Muscle of back (tissue), 11 donors: ENCODE data around the gene ABCF2. TPM values are rescaled to one million over a fixed set of nuclear protein-coding genes. Genes with fewer than 3 reads are reported as not detected.

Source experiments
- DNase-seq, 3 donors: peaks; one replicate each; pipeline versions ENCODE4 v3.0.0 to v3.0.0-alpha.2; 2013
- polyA plus RNA-seq, 10 donors: library from polyadenylated mRNA; unstranded; fragments of 120-200 nt; gene quantifications; one replicate each; pipeline ENCODE4 v1.2.1, GENCODE V29; 2013; ENCODE audit not compliant: insufficient read length in 10 of 10

ABCF2 gene
- polyA plus RNA-seq, 10 donors, result 13.2 to 23.8 (median 18.1) TPM

DNA sequence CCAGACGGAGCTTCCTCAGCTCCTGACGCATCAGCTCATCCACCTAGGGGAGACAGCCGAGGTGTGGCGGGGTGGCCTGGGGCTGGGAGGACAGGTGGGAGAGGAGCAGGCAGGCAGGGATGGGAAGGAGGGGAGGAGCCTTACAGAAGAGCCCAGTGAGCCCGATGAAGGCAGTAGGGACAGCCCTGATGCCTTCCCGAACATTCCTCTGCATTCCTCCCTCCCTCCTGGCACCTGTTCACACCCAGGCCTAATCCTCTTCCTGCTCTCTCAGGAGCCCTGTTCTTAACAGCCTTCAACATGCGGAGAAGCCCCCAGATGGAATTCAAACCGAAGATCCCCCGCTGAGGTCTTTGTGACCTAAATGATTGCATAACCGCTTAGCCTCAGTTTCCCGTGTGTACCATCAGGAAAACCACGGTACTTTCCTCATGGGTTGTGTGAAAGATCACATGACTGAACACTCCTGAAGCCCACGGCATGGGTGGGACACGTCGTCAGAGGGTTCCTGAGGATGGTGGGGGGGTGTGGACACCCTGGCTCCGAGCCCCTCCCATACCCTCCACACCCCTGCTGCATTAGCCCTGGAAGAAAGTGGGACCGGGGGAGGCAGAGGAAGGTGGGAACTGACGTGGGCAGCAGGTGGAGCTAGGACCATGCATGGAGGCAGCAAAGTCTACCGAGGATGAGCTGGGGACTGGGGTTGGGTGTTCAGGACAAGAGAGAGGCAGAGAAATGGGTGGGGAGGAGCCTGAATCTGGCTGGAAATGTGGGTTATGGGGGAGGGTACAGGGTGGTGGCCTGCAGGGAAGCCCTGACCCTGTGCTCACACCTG, 31.2 kb downstream of the ABCF2 start:
- no peak for DNase-seq

GRCh38 chr7:151194188-151194587, 32.8 kb downstream of the ABCF2 start:
- DNase-seq, result no peak

DNA sequence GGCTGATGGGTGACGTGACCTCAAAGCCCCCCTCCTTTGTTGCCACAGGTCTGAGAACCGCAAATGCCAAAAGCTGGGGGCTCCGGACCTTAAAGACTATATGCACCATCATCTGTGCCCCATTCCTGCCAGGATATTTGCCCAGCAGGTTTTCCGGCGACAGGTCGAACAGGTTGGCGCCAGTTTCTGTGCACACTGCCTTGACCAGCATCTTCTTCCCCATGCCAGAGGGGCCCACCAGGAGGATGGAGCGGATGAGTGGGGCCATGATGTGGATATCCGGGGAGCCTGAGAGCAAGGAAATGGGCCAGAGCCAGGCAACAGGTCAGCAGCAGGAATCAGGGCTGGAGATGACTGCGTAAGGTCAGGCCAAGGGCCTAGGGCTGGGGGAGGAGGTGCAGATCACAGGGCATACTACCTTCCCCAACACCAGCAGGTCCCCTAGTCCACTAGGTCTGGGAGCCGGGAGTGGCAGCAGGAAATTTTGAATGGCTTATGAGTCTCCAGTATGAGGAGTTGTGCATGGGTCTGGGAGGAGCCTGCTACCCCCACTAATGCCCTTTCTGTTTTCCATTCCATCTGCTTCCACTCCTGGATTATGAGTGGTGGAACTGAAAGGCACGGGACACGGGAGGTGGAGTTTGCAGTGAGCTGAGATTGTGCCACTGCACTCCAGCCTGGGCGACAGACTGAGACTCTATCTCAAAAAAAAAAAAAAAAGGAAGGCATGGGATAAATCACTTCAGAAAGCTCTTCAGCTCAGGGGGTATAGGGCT, 33.6 kb downstream of the ABCF2 start:
- no peak for DNase-seq

- DNase-seq, result no peak
Measured at GRCh38 chr7:151192002-151192539, 34.9 kb downstream of the ABCF2 start.

- no peak for DNase-seq
Measured at GRCh38 chr7:151191544-151191943, 35.5 kb downstream of the ABCF2 start.

DNA sequence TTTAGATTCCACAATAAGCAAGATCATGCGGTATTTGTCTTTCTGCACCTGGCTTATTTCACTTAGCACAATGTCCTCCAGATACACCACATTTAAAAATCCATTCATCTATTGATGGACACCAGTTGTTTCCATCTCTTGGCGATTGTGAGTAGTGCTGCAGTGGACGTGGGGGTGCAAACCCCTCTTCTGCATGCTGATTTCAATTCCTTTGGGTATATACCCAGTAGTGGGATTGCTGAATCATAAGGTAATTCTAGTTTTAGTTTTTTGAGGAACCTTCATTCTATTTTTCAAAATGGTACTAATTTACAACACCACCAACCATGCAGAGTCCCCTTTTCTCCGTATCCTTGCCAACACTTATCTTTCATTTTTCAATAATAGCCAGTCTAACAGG, 38.0 kb downstream of the ABCF2 start:
- DNase-seq, result no peak

GRCh38 chr7:151188252-151188542, 38.8 kb downstream of the ABCF2 start:
- DNase-seq, result no peak

DNA sequence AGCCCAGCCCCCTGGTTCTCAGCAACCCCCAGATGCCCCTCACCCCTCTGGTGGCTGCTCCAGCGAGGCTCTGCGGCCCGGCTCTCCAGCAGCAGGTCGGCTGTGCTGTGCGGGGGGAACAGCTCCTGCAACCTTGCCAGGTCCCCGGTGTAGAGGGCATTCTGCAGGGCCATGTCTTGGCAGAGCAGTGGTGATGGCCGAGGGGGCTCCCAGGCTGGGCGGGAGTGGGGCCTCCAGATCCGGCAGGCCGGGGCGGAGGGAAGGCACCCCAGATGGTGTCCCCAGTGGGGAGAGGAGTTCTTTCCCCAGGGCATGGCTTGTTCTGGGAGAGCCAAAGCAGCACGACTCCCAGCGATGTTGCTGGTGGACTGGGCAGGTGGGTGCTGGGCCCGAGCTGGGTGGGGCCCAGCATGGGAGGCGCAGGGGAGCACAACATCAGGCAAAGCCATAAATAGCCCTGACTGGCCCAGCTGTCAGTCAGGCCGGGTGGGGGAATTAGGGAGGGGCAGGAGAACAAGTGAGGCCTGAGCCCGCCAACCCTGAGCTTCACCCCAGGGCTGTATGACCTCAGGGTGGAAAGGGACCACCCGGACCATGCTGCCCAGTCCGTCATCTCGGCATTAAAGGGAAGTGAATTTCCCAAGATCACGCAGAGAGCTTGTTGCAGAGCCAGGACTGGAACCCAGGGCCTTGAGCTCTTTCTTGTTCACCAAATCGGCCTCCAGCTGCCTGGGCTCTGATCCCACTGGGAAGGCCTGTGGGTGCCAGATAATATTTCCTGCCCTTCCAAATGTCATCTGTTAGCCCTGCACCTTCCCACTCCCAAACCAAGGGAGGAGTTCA, 39.4 kb downstream of the ABCF2 start:
- peak in 1 of 3 donors; percentile 14 for DNase-seq

DNA sequence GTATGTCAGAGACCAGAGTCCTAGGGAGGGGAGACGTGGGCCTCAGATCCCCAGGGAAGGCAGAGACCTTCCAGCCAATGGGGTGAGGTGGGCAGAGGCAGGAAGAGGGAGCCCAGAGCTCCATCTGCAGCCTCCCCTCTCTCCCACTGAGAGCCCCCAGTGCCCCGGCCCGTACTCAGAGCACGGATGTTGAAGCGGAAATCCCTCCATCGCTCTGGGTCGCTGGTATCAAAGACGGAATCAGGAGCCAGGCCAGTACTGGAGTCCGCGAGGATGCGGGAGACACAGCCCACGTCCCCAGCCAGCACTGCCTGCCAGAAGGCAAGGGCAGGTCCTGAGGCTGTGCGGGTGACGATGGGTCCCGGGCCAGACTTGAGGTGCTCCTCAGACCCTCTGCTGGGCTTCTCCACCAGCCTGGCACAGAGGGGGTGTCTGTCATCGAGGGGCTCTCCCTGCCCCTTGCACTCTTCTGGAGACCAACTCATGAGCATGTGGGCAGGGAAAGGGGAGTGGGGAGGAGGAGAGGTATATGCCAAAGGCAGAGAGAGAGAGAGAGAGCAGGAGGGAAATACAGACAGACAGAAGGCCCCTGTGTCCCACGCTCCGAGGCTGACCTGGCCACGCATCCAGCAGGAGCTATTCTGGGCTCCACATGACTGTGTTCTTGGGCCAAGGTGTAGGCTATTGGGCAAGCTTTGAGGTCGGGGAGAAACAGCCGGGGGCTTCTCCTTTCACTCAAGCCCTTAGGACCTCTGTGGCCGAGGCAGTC, 40.2 kb downstream of the ABCF2 start, which contains the start of gene ASB10:
ASB10 (minus strand) TSS at position 611 of the 769 bp plus-strand sequence; CDS start at position 491, 120 bp downstream.
- no peak for DNase-seq

- no peak for DNase-seq
Measured at GRCh38 chr7:151185762-151186639, 41.0 kb downstream of the ABCF2 start.

GRCh38 chr7:151181011-151181431, 46.0 kb downstream of the ABCF2 start:
- peak in 1 of 3 donors; percentile 48 for DNase-seq

DNA sequence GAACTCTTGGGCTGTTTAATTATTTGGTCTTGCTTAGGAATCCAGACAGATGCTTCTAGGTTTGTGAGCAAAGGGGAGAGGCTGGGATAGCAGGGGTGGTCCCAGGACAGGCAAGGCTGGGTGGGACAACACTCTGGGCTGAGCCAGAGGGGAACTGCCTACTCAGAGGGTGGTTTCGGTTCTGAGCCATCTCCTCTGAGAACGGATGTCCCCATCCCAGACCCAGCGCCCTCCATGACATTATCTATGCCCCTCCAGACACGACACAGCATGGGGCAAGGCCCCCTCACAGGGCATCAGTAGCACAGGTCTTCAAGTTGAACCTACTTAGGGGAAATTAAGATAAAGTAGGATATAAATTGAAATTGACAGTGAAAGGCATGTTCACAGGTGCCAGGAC, 47.1 kb downstream of the ABCF2 start:
- no peak for DNase-seq

DNA sequence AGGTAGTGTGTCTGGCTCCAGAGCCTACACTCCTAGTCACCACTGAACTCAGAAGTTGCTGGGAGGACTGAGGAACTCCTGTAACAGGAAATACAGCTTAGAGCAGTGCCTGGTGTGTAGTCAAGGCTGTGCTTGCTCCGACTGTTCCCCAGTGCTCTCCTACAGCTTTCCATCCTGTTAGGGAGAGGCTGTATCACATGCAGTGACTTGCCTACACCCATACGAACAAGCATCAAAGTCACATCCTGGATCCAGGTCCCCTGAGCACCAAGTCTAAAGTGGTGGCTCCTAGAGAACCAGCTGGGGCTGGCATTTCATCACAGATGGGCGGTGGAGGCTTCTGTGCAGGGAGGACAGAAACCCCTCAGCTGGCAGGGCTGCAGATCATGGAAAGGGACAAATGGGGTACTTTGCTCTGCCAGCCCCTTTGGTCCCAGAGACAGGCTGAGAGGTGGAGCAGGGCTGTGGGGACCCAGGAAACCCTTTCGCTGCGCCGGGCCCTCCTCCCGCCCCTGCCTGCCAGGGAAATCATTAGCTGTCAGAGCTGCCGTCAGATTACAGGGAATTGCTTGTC, 47.6 kb downstream of the ABCF2 start:
- no peak for DNase-seq

DNA sequence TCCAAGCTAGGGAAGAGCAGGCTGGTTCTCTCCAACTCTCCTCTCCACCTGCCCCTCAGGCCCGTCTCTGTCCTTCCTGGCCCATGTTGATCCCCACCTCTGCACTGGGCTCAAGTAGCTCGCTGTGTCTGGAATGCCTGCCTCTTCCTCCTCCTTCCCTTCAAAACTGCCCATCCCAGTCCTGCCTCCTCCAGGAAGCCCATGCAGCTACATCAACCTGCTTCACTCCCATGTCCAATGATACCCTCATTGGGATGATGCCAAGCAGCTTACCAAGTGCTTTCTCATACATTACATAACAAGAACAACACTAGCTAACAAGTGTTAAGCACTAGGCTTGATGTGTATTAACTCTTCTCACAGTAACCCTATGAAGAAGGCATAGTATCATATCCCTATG, 48.2 kb downstream of the ABCF2 start:
- no peak for DNase-seq

GRCh38 chr7:151178236-151178635, 48.8 kb downstream of the ABCF2 start:
- no peak for DNase-seq

GRCh38 chr7:151177310-151177709, 49.7 kb downstream of the ABCF2 start:
- DNase-seq, result no peak

DNA sequence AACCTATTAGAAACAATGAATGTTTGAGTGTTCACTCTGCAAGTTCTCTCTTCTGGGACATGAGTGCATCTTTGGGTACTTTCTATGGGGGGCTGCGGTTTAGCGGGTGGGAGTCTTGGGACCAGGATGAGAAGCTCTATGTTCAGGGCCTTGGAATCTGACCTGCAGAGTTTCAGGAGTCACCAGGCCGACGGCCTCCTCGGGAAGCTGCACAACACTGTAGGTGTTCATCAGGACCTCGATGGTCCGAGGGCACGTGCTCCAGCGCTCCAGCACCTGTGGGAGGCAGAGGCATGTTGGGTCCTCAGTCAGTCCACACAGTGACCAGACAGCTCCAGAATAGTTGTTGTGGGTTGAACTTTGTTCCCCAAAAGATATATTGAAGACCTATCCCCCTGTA, 50.6 kb downstream of the ABCF2 start:
- DNase-seq, result no peak

GRCh38 chr7:151175793-151176311, 51.2 kb downstream of the ABCF2 start:
- no peak for DNase-seq

DNA sequence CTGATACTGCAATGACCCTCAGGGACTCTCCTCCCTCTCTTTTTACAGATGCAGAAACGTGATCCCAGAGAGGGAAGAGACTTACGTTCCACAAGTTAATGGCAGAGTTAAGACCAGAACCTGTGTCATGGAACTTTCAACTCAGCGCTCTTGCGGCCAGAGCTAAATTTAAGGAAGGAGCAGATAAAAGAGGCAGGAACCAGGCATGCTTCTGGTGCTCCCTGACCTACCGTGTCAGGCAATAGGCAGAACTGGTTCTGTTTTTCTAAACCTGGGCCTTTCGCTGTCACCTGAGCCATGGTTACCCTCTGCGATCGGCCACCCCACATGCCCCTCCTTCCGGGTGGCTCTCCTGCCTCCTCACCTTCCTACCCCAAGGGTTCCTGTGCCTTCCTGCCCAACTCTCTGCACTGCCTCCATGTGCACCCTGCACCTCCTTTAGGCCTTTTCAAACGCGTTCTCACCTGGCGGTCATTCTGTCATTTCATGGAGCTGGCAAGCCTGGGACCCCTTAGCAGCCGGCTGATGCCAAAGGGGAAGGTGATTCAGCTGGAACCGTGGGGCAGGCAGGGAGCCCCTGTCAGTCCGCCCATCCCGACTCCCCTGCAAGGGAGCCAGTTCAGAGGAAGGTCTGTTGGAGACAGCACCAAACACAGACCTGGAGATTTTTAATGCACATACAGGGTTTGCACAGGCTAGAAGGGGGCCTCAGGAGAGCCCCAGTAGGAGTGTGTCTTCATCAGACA, 51.8 kb downstream of the ABCF2 start:
- DNase-seq, result no peak
